Spleen (tissue), 11 donors: Measurements from ENCODE around the gene RND3. TPM values are rescaled to one million over a fixed set of nuclear protein-coding genes. Genes with fewer than 3 reads are reported as not detected.

Experiments
- DNase-seq: peaks from one replicate; pipeline ENCODE4 v3.0.0-alpha.2; 2020
- H3K27ac ChIP-seq, 8 donors: fragments of 200-600 bp; sonication (generic) in 7 of 8; 1 replicate in 4 of 8; 2 replicates in 4 of 8; pipeline versions ENCODE4 v1.5.0 to v1.8.0; 2016 to 2021; ENCODE audit warnings: inconsistent platforms in 4 of 8, mild to moderate bottlenecking in 4 of 8, moderate library complexity in 1 of 8
- H3K27me3 ChIP-seq, 7 donors: fragments of 200-600 bp; sonication (generic) in 6 of 7; replicated peaks in 1 of 7; 1 replicate in 4 of 7; 2 replicates in 3 of 7; pipeline versions ENCODE4 v1.5.0 to v1.8.0; 2016 to 2021; ENCODE audit warnings: inconsistent platforms in 3 of 7, mild to moderate bottlenecking in 1 of 7
- H3K36me3 ChIP-seq, 6 donors: fragments of 200-600 bp; sonication (generic) in 5 of 6; 1 replicate in 4 of 6; 2 replicates in 2 of 6; pipeline versions ENCODE4 v1.5.0 to v1.8.0; 2016 to 2021; ENCODE audit warnings: inconsistent platforms in 2 of 6
- H3K4me1 ChIP-seq, 6 donors: fragments of 200-600 bp; sonication (generic) in 5 of 6; 1 replicate in 3 of 6; 2 replicates in 3 of 6; pipeline versions ENCODE4 v1.5.0 to v1.8.0; 2016 to 2021; ENCODE audit warnings: inconsistent platforms in 3 of 6
- H3K4me3 ChIP-seq, 8 donors: fragments of 200-600 bp; sonication (generic) in 7 of 8; 1 replicate in 4 of 8; 2 replicates in 4 of 8; pipeline versions ENCODE4 v1.5.0 to v1.8.0; 2016 to 2021; ENCODE audit warnings: inconsistent platforms in 4 of 8, mild to moderate bottlenecking in 4 of 8, moderate library complexity in 2 of 8
- H3K9me3 ChIP-seq, 8 donors: fragments of 200-600 bp; sonication (generic) in 7 of 8; 1 replicate in 4 of 8; 2 replicates in 4 of 8; pipeline versions ENCODE4 v1.5.0 to v1.8.0; 2016 to 2021; ENCODE audit warnings: inconsistent platforms in 4 of 8
- POLR2A ChIP-seq, 3 donors: fragments of 450-650 bp; IDR thresholded peaks; one replicate each; pipeline ENCODE4 v1.5.1; 2017; ENCODE audit warnings: antibody characterized with exemption in 3 of 3, mild to moderate bottlenecking in 1 of 3
- POLR2AphosphoS5 ChIP-seq, 3 donors: sonication (generic); formaldehyde crosslinking; IDR thresholded peaks; one replicate each; pipeline ENCODE4 v1.5.1; 2017; ENCODE audit warnings: antibody characterized with exemption in 3 of 3
- WGBS, 5 donors: extraction: QIAGEN DNeasy Blood & Tissue Kit in 3 of 5; methylation state at CpG; one replicate each; pipeline versions ENCODE4 v1.1.5 to v1.1.7; 2013 to 2018; 5-methylcytosine and 5-hydroxymethylcytosine counted together
- intact Hi-C: fragments of 100-400 bp; cut with DNase I; formaldehyde crosslinking; loops from one replicate; pipeline ENCODE4 v1.15.0; 2023; ENCODE audit warnings: low total_unique reads
- polyA plus RNA-seq, 3 donors: library from polyadenylated mRNA; stranded (reverse); fragments of 200-250 nt; gene quantifications; one replicate each; pipeline ENCODE4 v1.2.1, GENCODE V29; 2013
- total RNA-seq, 7 donors: library from RNA; depleted of rRNA in 3 of 7; stranded (reverse); fragments of >200 nt in 3 of 7; fragmentation: NEBNext Ultra II Directional in 4 of 7; extraction: Animal tissue kit (Norgen Biotek cat#: 25700) in 4 of 7; gene quantifications; one replicate each; pipeline versions ENCODE4 v1.1.0 to v1.2.1, GENCODE V29; 2016 to 2021
- TF ChIP-seq, protein P1 (sequence below), 11 experiments: fragments of 200-600 bp in 7 of 11; fragments of 450-650 bp in 4 of 11; sonication (generic) in 4 of 11; IDR thresholded peaks in 8 of 11; conservative IDR thresholded peaks in 3 of 11; 1 replicate in 7 of 11; 2 replicates in 4 of 11; pipeline versions ENCODE4 v1.4.0 to v1.8.0; 2016 to 2021; ENCODE audit warnings: antibody characterized with exemption in 11 of 11, inconsistent platforms in 4 of 11, mild to moderate bottlenecking in 1 of 11
- donor health status: healthy with polysubstance abuse.
- donor health status: DM: no; HTN: no; CAD: no; lungs with moderate emphysema.
- donor health status: DM: no; HTN: no; CAD: no.
- donor health status: Bipolar disorder and iron deficiency.
- donor health status: healthy.
- donor health status: DM: no; HTN: no; CAD: no.
- donor health status: DM: yes; HTN: yes; CAD: no.

The RND3 gene
- total and polyA plus RNA-seq, 10 donors, result 10.3 to 97.0 (median 57.8) TPM

GRCh38 chr2:150494234-150494945 lies 6.9 kb upstream of the RND3 start:
- WGBS, 5 donors, result 82 to 89% (median 85%) methylated on average over 4 of the region's 4 CpGs

GRCh38 chr2:150491943-150492342 lies 4.5 kb upstream of the RND3 start:
- Histone ChIP-seq H3K9me3 (no peaks in the 10 kb centered on the region), H3K36me3 (no peaks in the 10 kb centered on the region), H3K27ac (no peak overlapping the region), H3K4me3 (no peak overlapping the region), H3K27me3 (peaks cover 0 to 29% (median 0%) of the 10 kb centered on the region in 7 donors), H3K4me1 (peaks cover 0 to 9% (median 4%) of the 10 kb centered on the region in 6 donors)
- TF ChIP-seq, protein P1, sequence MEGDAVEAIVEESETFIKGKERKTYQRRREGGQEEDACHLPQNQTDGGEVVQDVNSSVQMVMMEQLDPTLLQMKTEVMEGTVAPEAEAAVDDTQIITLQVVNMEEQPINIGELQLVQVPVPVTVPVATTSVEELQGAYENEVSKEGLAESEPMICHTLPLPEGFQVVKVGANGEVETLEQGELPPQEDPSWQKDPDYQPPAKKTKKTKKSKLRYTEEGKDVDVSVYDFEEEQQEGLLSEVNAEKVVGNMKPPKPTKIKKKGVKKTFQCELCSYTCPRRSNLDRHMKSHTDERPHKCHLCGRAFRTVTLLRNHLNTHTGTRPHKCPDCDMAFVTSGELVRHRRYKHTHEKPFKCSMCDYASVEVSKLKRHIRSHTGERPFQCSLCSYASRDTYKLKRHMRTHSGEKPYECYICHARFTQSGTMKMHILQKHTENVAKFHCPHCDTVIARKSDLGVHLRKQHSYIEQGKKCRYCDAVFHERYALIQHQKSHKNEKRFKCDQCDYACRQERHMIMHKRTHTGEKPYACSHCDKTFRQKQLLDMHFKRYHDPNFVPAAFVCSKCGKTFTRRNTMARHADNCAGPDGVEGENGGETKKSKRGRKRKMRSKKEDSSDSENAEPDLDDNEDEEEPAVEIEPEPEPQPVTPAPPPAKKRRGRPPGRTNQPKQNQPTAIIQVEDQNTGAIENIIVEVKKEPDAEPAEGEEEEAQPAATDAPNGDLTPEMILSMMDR (IDR thresholded peaks at IDR 0.05 in 8 of 11, conservative IDR thresholded peaks at IDR 0.05 in 3 of 11), result no peak
- TF ChIP-seq POLR2AphosphoS5 (IDR thresholded peaks at IDR 0.05) (no peak), POLR2A (IDR thresholded peaks at IDR 0.05) (no peak)
- intact Hi-C loops, result no loop called here
- WGBS, 5 donors, result 61 to 72% (median 64%) methylated on average over 2 of the region's 2 CpGs
- DNase-seq, result no peak

More at GRCh38 chr2:150494234-150494945, 6.9 kb upstream of the RND3 start:
- no peak for DNase-seq
- Histone ChIP-seq H3K27me3 (peaks cover 0 to 5% (median 0%) of the 10 kb centered on the region in 7 donors), H3K9me3 (no peaks in the 10 kb centered on the region), H3K4me1 (no peaks in the 10 kb centered on the region), H3K36me3 (no peaks in the 10 kb centered on the region), H3K27ac (no peak overlapping the region), H3K4me3 (no peak overlapping the region)
- intact Hi-C loops, result no loop called here
- TF ChIP-seq POLR2A (IDR thresholded peaks at IDR 0.05), result no peak

DNA sequence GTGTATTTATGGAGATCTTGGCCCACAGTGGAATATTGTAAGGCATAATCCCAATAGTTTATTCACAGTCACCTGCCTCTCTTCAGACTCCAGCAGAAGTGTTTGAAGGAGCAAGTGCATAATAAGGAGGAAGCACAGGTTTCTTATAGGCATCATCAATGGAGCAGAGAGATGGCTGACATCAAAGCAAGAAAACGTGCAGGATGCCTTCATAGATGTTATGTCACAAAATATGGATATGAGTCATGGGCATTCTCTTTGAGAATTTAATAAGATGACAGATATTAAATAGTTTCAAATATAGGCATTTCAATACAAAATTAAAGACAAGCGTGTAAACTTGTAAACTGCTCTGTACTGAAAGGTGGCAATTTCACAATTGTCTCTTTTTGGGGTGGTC lies 4.0 kb upstream of the RND3 start:
- peaks cover 0 to 34% (median 5%) of the 10 kb centered on the region in 7 donors for H3K27me3 ChIP-seq
- intact Hi-C loops, result no loop called here
- no peak overlapping the region for H3K4me3 ChIP-seq
- H3K4me1 ChIP-seq, result peaks cover 0 to 14% (median 8%) of the 10 kb centered on the region in 6 donors
- no peak overlapping the region for H3K27ac ChIP-seq
- H3K36me3 ChIP-seq, result no peaks in the 10 kb centered on the region
- DNase-seq, result no peak
- TF ChIP-seq, protein P1 (IDR thresholded peaks at IDR 0.05 in 8 of 11, conservative IDR thresholded peaks at IDR 0.05 in 3 of 11), result no peak
- TF ChIP-seq POLR2A (IDR thresholded peaks at IDR 0.05), result no peak
- WGBS, 5 donors, result 63 to 81% (median 73%) methylated on average over 2 of the region's 2 CpGs
- H3K9me3 ChIP-seq, result no peaks in the 10 kb centered on the region

DNA sequence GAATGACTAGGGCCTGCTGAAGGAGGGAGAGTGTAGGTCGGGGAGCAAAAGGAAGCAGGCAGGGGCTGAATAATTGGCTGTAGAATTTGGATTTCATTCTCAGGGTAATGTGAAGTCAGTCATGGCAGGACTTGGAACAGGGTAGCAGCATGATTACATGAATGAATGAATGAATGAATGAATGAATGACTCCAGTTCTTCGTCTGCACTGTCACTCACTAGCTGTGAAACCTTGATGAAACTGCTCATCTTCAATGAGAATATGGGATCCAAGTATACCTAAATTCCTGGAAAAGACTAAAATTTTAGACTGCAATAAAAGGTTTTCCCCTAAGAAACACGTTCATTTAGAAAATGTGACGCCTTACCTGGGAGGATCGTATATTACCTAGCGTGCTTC lies 3.0 kb upstream of the RND3 start:
- no peak overlapping the region for H3K4me3 ChIP-seq
- H3K27me3 ChIP-seq, result peaks cover 0 to 43% (median 15%) of the 10 kb centered on the region in 7 donors
- H3K9me3 ChIP-seq, result no peaks in the 10 kb centered on the region
- H3K36me3 ChIP-seq, result no peaks in the 10 kb centered on the region
- intact Hi-C loops, result no loop called here
- WGBS, 5 donors, result 69 to 78% (median 74%) methylated on average over 6 of the region's 6 CpGs
- no peak for DNase-seq
- peaks cover 0 to 24% (median 18%) of the 10 kb centered on the region in 6 donors for H3K4me1 ChIP-seq
- no peak overlapping the region for H3K27ac ChIP-seq
- TF ChIP-seq POLR2AphosphoS5 (IDR thresholded peaks at IDR 0.05), result no peak
